HG02885 (cell line): ENCODE measurements around the gene SYNDIG1.

Experiments
- ATAC-seq: cut with Tn5 transposase; IDR thresholded peaks from one replicate; pipeline ENCODE4 v1.9.1; 2021; ENCODE audit warnings: mild to moderate bottlenecking; ENCODE audit not compliant: unreplicated experiment, poor library complexity

The SYNDIG1 gene

GRCh38 chr20:24469894-24470745, 691 bp downstream of the SYNDIG1 start:
- no peak for ATAC-seq

GRCh38 chr20:24470746-24471582, 1.5 kb downstream of the SYNDIG1 start:
- ATAC-seq: no peak

DNA sequence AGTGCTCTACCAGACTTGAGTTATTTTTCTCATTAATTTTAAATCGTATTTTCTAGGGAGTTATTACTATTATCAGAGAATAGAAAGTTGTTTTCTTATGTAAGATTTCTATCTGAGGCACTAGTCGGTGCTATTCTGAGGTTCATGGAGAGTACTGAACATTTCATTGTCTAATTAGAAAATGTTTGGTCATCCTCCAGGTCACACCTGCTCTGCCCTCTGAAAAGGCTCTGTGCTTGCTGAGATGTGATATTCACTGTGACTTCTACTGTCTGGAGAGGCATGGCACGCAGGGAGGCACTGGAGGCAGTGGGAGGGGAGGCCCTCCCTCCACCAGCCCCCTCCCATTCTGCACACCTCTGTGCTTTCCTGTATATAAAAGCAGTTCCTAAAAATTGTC, 3.0 kb downstream of the SYNDIG1 start:
- ATAC-seq: no peak

GRCh38 chr20:24473435-24474223, 4.2 kb downstream of the SYNDIG1 start:
- no peak for ATAC-seq

DNA sequence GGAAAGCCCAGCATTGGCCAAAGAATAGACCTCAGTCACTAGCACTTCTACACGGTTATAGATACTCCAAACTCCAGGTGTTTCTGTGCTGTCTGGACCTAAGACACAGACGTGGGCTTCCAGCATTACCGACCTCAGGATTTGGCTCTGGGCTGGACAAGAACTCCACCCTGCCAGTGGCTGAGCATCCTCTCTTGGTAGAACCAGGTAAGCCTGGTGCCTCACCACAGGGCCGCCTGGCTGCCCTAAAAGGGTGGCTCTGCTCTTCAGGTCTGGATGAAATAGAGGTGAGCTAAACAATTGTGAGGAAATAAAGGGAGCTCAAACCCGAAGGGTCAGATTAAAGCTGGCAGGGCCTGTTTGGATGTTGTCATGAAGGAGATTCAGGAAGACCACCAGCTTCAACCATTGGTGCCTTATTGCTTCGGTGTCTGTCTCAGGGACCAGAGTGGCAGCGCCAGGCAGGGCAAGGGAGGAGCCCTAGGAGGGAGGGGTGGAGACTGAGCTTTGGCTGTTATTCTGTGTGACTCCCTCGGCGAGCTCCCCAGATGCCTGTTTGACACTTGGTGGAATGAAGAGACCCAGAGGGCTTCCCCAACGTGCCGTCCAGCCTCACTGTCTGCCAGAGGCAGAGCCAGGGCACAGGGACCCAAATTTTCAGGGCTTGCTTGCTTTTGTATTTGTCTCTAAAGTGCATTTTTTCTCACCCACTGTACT, 8.6 kb downstream of the SYNDIG1 start:
- ATAC-seq: no peak

DNA sequence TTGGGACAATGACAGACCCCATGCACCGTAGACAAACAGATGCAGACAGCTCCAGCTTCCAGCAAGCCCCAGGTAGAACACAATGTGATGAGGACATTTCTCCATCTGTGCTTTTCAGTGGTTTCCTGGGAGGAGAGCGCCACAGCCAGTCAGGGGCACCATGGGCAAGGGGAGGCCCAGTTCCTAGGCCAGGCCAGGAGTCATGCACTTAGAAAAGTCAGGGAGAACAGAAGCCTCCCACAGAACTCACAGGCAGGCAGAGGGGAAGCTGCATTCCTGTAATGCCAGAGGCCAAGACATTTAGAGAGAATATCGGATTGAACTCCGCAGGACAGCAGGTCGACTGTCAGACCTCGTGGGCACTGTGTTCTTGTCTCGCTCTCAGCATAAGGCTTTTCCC, 9.2 kb downstream of the SYNDIG1 start:
- ATAC-seq: no peak

DNA sequence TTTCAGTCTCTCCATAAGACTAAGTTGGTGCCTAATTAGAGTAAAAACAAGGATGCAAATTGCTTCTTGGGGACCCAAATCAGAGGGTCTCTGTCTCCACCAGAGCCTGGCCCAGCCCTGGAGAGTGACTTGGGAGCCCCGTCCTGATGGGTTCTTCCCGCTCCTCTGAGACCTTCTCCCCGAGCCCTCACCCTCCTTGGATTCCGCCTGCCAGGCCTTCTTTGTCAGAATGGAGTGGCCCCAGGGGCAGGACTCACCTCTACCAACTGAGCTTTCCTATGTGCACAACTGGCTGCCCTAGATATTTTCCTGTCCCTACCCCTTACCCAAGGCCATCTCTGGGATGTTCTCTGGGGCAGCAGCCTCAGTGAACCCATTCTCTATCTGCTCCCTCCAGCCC, 9.7 kb downstream of the SYNDIG1 start:
- ATAC-seq: no peak

GRCh38 chr20:24479595-24479994, 10.2 kb downstream of the SYNDIG1 start:
- ATAC-seq: no peak

GRCh38 chr20:24480509-24480908, 11.1 kb downstream of the SYNDIG1 start:
- ATAC-seq: no peak

GRCh38 chr20:24481173-24481572, 11.7 kb downstream of the SYNDIG1 start:
- no peak for ATAC-seq

DNA sequence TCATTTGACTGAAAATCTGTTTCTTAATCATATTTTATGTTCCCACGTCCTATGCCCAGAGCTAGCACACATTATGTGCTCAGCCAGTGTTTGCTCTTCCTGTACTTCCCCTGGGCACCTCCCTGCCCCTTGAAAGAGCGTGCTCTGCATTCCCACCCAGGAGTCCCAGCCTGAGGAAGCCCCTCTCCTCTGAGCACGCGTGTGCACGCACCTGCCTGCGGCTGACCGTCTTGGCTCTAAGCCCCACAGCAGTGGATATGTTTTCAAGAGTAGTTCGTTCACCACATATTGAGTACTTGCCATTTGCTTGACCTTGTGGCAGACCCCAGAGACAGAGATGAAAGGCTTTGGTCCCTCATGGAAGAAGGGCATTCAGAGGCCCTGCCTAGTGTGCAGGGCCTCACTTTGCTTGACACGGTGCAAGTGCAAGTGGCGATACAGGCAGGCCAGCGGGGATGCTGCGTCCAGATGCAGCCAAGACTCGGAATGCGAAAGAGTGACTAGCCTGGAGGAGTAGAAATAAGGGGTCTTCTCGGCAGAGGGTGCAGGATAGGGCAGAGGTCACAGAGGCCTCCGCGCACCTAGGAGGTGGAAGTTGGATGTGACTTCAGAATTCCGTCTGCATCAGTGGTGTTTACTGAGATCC, 14.1 kb downstream of the SYNDIG1 start:
- no peak for ATAC-seq

GRCh38 chr20:24484081-24484450, 14.6 kb downstream of the SYNDIG1 start:
- no peak for ATAC-seq

- ATAC-seq: no peak
Observed at GRCh38 chr20:24485981-24486380, 16.6 kb downstream of the SYNDIG1 start.

GRCh38 chr20:24487240-24487639, 17.8 kb downstream of the SYNDIG1 start:
- ATAC-seq: no peak

DNA sequence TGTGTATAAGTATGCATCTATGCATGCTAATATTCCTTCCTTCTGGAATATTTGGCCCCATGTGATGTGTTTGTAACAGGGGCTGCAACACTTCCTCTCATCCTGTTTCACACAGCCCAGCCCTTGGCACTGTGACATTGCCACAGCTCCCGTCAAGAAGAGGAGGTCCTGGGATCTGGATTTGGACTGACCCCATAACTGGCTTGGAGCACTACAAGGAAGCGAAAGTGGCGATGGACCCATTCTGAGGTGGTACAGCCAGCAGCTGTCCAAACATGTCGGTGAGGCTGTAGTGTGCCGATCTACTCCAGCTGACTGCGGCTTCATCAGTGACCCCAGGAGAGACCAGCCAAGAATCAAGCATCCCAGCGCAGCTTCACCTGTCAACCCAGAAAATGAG, 18.2 kb downstream of the SYNDIG1 start:
- no peak for ATAC-seq

DNA sequence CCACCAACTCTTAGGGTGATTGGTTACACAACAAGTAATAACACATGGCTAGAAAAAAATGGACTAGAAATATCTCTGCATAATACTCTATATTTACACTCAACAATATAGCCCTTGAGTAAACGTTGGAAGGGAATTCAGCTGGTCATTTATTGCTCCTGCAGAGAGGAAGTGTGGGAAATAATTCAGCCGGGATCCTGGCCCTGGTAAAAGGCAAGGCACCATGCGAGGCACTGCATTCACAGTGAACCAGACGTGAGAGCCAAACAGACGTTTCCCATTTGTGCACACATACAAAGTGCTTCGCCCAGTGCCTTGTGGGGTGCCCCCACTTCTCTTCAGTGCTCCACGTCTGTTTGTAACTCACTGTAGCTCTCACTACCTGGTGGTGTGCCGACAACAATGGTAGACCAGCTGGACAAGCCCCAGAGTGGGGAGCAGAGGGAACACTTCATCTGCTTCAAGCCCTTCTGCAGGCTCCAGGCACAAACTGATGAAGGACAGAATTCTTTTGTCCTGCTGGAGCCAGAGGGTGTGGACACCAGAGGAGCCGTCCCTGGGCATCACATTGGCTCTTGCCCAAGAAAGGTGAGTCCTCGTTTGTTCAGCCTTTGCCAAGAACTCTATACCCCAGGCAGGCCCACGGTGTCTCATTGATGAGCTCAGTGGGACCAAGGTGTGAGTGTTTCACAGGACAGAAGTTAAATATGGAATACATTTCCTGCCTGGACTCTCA, 18.8 kb downstream of the SYNDIG1 start:
- ATAC-seq: no peak

GRCh38 chr20:24488800-24489175, 19.4 kb downstream of the SYNDIG1 start:
- no peak for ATAC-seq

GRCh38 chr20:24489193-24489592, 19.8 kb downstream of the SYNDIG1 start:
- ATAC-seq: no peak

GRCh38 chr20:24489631-24490260, 20.3 kb downstream of the SYNDIG1 start:
- no peak for ATAC-seq
